ENCODE measurements around the gene VPS13C.

VPS13C gene

DNA sequence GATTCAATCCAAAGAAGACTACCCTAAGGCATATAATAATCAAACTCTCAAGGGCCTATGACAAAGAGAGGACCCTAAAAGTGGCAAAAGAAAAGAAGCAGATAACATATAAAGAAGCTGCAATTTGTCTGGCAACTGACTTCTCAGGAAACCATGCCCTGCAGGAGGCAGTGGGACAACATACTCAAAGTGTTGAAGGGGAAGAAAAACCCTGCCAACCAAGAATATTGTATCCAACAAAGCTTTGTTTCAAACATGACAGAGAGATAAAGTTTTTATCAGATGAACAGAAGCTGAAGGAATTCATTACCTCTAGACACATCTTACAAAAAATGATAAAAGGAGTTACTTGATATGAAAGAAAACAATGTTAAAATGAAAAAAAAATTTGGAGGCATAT lies 167.1 kb downstream of the VPS13C start:
- H3K4me3 ChIP-seq (ENCODE audit: low read depth, low read length): no peak overlapping the region
- TF ChIP-seq, protein P1, sequence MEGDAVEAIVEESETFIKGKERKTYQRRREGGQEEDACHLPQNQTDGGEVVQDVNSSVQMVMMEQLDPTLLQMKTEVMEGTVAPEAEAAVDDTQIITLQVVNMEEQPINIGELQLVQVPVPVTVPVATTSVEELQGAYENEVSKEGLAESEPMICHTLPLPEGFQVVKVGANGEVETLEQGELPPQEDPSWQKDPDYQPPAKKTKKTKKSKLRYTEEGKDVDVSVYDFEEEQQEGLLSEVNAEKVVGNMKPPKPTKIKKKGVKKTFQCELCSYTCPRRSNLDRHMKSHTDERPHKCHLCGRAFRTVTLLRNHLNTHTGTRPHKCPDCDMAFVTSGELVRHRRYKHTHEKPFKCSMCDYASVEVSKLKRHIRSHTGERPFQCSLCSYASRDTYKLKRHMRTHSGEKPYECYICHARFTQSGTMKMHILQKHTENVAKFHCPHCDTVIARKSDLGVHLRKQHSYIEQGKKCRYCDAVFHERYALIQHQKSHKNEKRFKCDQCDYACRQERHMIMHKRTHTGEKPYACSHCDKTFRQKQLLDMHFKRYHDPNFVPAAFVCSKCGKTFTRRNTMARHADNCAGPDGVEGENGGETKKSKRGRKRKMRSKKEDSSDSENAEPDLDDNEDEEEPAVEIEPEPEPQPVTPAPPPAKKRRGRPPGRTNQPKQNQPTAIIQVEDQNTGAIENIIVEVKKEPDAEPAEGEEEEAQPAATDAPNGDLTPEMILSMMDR (conservative IDR thresholded peaks at IDR 0.05; ENCODE audit: low read depth, low read length): no peak
- no peak for DNase-seq (ENCODE audit: low read depth)

GRCh38 chr15:61892140-61892539 lies 168.1 kb downstream of the VPS13C start:
- no peak overlapping the region for H3K4me3 ChIP-seq (ENCODE audit: low read depth, low read length)
- DNase-seq (ENCODE audit: low read depth): no peak
- TF ChIP-seq, protein P1 (conservative IDR thresholded peaks at IDR 0.05; ENCODE audit: low read depth, low read length): no peak

DNA sequence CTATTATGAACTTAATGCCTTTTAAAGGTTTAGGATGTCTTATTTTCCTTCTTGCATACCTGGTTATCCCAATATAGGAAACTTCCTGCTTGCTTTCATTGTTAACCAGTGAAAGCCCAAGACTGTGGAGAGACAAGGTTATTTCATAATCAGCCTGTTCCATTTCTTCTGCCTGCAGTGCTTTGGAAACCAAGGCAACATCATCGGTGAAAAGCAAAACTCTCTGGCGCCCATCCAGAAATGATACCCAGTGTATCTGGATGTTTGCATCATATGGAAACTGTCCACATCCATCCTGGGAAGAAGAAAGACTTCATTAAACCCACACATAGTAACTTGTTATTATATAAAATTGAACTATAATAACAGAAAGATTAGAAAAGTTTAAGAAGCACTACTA lies 170.1 kb downstream of the VPS13C start:
- DNase-seq (ENCODE audit: low read depth): peak; percentile 12
- TF ChIP-seq, protein P1 (conservative IDR thresholded peaks at IDR 0.05; ENCODE audit: low read depth, low read length): no peak
- no peak overlapping the region for H3K4me3 ChIP-seq (ENCODE audit: low read depth, low read length)

- TF ChIP-seq, protein P1 (conservative IDR thresholded peaks at IDR 0.05; ENCODE audit: low read depth, low read length): no peak
- DNase-seq (ENCODE audit: low read depth): no peak
Observed at GRCh38 chr15:61889706-61890105, 170.5 kb downstream of the VPS13C start.

GRCh38 chr15:61888074-61888780 lies 172.0 kb downstream of the VPS13C start:
- no peak overlapping the region for H3K4me3 ChIP-seq (ENCODE audit: low read depth, low read length)
- peak; percentile 23 for DNase-seq (ENCODE audit: low read depth)
- TF ChIP-seq, protein P1 (conservative IDR thresholded peaks at IDR 0.05; ENCODE audit: low read depth, low read length): no peak

More at GRCh38 chr15:61889706-61890105, 170.5 kb downstream of the VPS13C start:
- H3K4me3 ChIP-seq (ENCODE audit: low read depth, low read length): no peak overlapping the region

DNA sequence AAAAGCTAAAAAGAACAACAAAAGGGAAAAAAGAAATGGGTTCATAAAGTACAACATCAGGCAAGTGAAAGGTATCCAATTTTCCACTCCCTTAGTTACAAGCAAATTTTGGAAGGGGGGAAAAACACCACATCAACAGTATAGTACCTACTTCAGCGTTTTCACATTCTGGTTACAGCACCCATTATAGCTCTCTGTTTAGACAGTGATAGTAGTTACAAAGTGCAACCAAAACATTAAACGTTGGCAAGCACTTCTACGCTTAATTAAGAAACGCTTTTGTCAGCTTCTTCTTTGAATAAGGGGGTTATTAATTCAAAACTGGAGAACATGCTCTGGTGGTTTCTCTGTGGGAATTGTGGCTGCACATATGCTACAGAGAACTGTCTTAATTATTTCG lies 180.2 kb downstream of the VPS13C start:
- H3K4me3 ChIP-seq (ENCODE audit: low read depth, low read length): no peak overlapping the region
- no peak for DNase-seq (ENCODE audit: low read depth)
- TF ChIP-seq, protein P1 (conservative IDR thresholded peaks at IDR 0.05; ENCODE audit: low read depth, low read length): no peak

GRCh38 chr15:61879219-61879618 lies 181.0 kb downstream of the VPS13C start:
- H3K4me3 ChIP-seq (ENCODE audit: low read depth, low read length): no peak overlapping the region
- DNase-seq (ENCODE audit: low read depth): peak; percentile 21
- TF ChIP-seq, protein P1 (conservative IDR thresholded peaks at IDR 0.05; ENCODE audit: low read depth, low read length): no peak

Measured in choroid plexus epithelial cell (primary cell).